Activated CD8-positive, alpha-beta memory T cell treated with anti-CD3 and anti-CD28 coated beads, Interleukin-2, amount 10 ng/mL, durations not matched to agents 7 days and 5 days (primary cell): ENCODE measurements around the gene B3GNT4. TPM values are rescaled to one million over a fixed set of nuclear protein-coding genes. Genes with fewer than 3 reads are reported as not detected.
"Not testable (repeated sequence)": the region's sequence is repeated elsewhere in the genome, so short reads cannot be mapped to it uniquely, and the experiment has no call there.

Experiments
- ATAC-seq: fragments of 150-1000 bp; cut with Tn5 transposase; one replicate; pipeline ENCODE4 v1.10.0; 2021; ENCODE audit warnings: moderate library complexity
- CTCF ChIA-PET: fragments of 350-600 bp; sonication (Branson Sonifier 250); formaldehyde crosslinking; loops from one replicate; lab custom pipeline; 2021; ENCODE audit warnings: antibody characterized with exemption; lab: Charles Lee
- DNase-seq: peaks from one replicate; pipeline ENCODE4 v3.0.0-alpha.2; 2020
- H3K27ac Mint-ChIP-seq: one replicate; pipeline ENCODE4 v1.8.0; 2021; ENCODE audit warnings: mild to moderate bottlenecking, mixed read lengths
- H3K27me3 Mint-ChIP-seq: one replicate; pipeline ENCODE4 v1.8.0; 2021; ENCODE audit warnings: mixed read lengths
- H3K36me3 Mint-ChIP-seq: one replicate; pipeline ENCODE4 v1.8.0; 2021; ENCODE audit warnings: mild to moderate bottlenecking, mixed read lengths
- H3K4me1 Mint-ChIP-seq: one replicate; pipeline ENCODE4 v1.8.0; 2021; ENCODE audit warnings: mixed read lengths
- H3K4me3 Mint-ChIP-seq: one replicate; pipeline ENCODE4 v1.8.0; 2021; ENCODE audit warnings: mild to moderate bottlenecking, moderate library complexity, mixed read lengths
- H3K9me3 Mint-ChIP-seq: one replicate; pipeline ENCODE4 v1.8.0; 2022; ENCODE audit warnings: low read depth, mixed read lengths
- total RNA-seq, 2 experiments: library from RNA; stranded (reverse); gene quantifications; one replicate each; pipeline ENCODE4 v1.2.3, GENCODE V29; 2021

Gene B3GNT4
- total RNA-seq, 2 experiments from 2014 or later: 0.19 to 0.76 TPM

- no peak for ATAC-seq
- no peak overlapping the region for H3K4me3 Mint-ChIP-seq
- H3K36me3 Mint-ChIP-seq: peaks cover 28% of the 10 kb centered on the region
- H3K27ac Mint-ChIP-seq: no peak overlapping the region
- H3K4me1 Mint-ChIP-seq: no peaks in the 10 kb centered on the region
- no peak for DNase-seq
- CTCF ChIA-PET: interaction anchor here (1.5 kb wide), 1 partner anchor 9 kb away, joined by 4 read pairs; no protein-coding TSS in a partner anchor
- no peaks in the 10 kb centered on the region for H3K9me3 Mint-ChIP-seq
- H3K27me3 Mint-ChIP-seq: no peaks in the 10 kb centered on the region
Measured at GRCh38 chr12:122235741-122236140, 32.2 kb downstream of the B3GNT4 start.

- Mint-ChIP-seq H3K36me3 (peaks cover 30% of the 10 kb centered on the region), H3K27me3 (no peaks in the 10 kb centered on the region), H3K4me1 (peaks cover 14% of the 10 kb centered on the region), H3K4me3 (no peak overlapping the region), H3K9me3 (no peaks in the 10 kb centered on the region), H3K27ac (no peak overlapping the region)
- DNase-seq (no peak), ATAC-seq (no peak)
- CTCF ChIA-PET: interaction anchor here (0.6 to 1.4 kb wide), 4 partner anchors 12 to 332 kb away, joined by 3 to 5 read pairs (median 4); no protein-coding TSS in a partner anchor
Measured at GRCh38 chr12:122238861-122239260, 35.4 kb downstream of the B3GNT4 start.

- Mint-ChIP-seq H3K9me3 (no peaks in the 10 kb centered on the region), H3K4me3 (peak overlapping the region; percentile 84), H3K36me3 (peaks cover 20% of the 10 kb centered on the region), H3K27ac (peak overlapping the region; percentile 97), H3K4me1 (peaks cover 37% of the 10 kb centered on the region), H3K27me3 (no peaks in the 10 kb centered on the region)
- DNase-seq: peak; percentile 61
- ATAC-seq: peak; percentile 26
- CTCF ChIA-PET: interaction anchor here (0.6 to 3.9 kb wide), 12 partner anchors 13 to 550 kb away, joined by 3 to 33 read pairs (median 6); partner anchors contain the start of gene DIABLO
Measured at GRCh38 chr12:122243965-122244364, 40.5 kb downstream of the B3GNT4 start.

GRCh38 chr12:122244565-122245371 is 41.3 kb downstream of the B3GNT4 start:
- H3K36me3 Mint-ChIP-seq: peaks cover 22% of the 10 kb centered on the region
- peaks cover 37% of the 10 kb centered on the region for H3K4me1 Mint-ChIP-seq
- peak; percentile 83 for ATAC-seq
- peak overlapping the region; percentile 97 for H3K27ac Mint-ChIP-seq
- no peaks in the 10 kb centered on the region for H3K9me3 Mint-ChIP-seq
- DNase-seq: peak; percentile 63
- H3K4me3 Mint-ChIP-seq: peak overlapping the region; percentile 84
- H3K27me3 Mint-ChIP-seq: no peaks in the 10 kb centered on the region
- CTCF ChIA-PET: interaction anchor here (0.7 to 3.9 kb wide), 18 partner anchors 11 to 1404 kb away, joined by 3 to 33 read pairs (median 3); partner anchors contain the start of gene DIABLO

GRCh38 chr12:122245553-122245952 is 42.0 kb downstream of the B3GNT4 start:
- Mint-ChIP-seq H3K27me3 (no peaks in the 10 kb centered on the region), H3K4me3 (peak overlapping the region; percentile 84), H3K4me1 (peaks cover 37% of the 10 kb centered on the region), H3K27ac (peak overlapping the region; percentile 97), H3K9me3 (no peaks in the 10 kb centered on the region), H3K36me3 (peaks cover 15% of the 10 kb centered on the region)
- DNase-seq: no peak
- CTCF ChIA-PET: interaction anchor here (0.7 to 3.9 kb wide), 12 partner anchors 13 to 1404 kb away, joined by 3 to 33 read pairs (median 3); partner anchors contain the start of gene DIABLO
- ATAC-seq: no peak

- Mint-ChIP-seq H3K9me3 (no peaks in the 10 kb centered on the region), H3K36me3 (peaks cover 14% of the 10 kb centered on the region), H3K4me3 (no peak overlapping the region), H3K4me1 (peaks cover 11% of the 10 kb centered on the region), H3K27ac (no peak overlapping the region), H3K27me3 (no peaks in the 10 kb centered on the region)
- CTCF ChIA-PET: no interaction called here
- no peak for DNase-seq
- no peak for ATAC-seq
Measured at GRCh38 chr12:122250047-122250446, 46.5 kb downstream of the B3GNT4 start.

- CTCF ChIA-PET: no interaction called here
- no peak for DNase-seq
Measured at GRCh38 chr12:122250536-122250935, 47.0 kb downstream of the B3GNT4 start.

GRCh38 chr12:122258462-122258861 is 55.0 kb downstream of the B3GNT4 start:
- DNase-seq, CTCF ChIA-PET, H3K27ac Mint-ChIP-seq: not testable (repeated sequence)

More at GRCh38 chr12:122250536-122250935, 47.0 kb downstream of the B3GNT4 start:
- Mint-ChIP-seq H3K9me3 (no peaks in the 10 kb centered on the region), H3K4me3 (no peak overlapping the region), H3K27ac (no peak overlapping the region), H3K4me1 (peaks cover 9% of the 10 kb centered on the region), H3K36me3 (peaks cover 14% of the 10 kb centered on the region), H3K27me3 (no peaks in the 10 kb centered on the region)
- ATAC-seq: no peak

More at GRCh38 chr12:122258462-122258861, 55.0 kb downstream of the B3GNT4 start:
- H3K4me3 Mint-ChIP-seq, H3K4me1 Mint-ChIP-seq, H3K9me3 Mint-ChIP-seq, ATAC-seq, H3K27me3 Mint-ChIP-seq: not testable (repeated sequence)
- peaks cover 36% of the 10 kb centered on the region for H3K36me3 Mint-ChIP-seq

Other genes with a start within 250 kb of the B3GNT4 start
- gene BCL7A, start 181.8 kb upstream of the B3GNT4 start, total RNA-seq: 1 to 10 TPM; 2.8 to 2.9 TPM
- gene MLXIP, start 125.0 kb upstream of the B3GNT4 start, total RNA-seq: 10 to 100 TPM; 36.1 to 36.4 TPM
- not detected for gene IL31, start 29.5 kb upstream of the B3GNT4 start, total RNA-seq
- under 1 TPM in 1 of 2 experiments, not detected in 1; 0.67 TPM for gene LRRC43, start 20.6 kb upstream of the B3GNT4 start, total RNA-seq
- gene DIABLO, start 22.3 kb downstream of the B3GNT4 start, total RNA-seq: 10 to 100 TPM; 40.3 to 46.1 TPM
- gene VPS33A, start 62.8 kb downstream of the B3GNT4 start, total RNA-seq: 10 to 100 TPM; 26.2 to 37.3 TPM
- gene CLIP1, start 219.0 kb downstream of the B3GNT4 start, total RNA-seq: 10 to 100 TPM; 56.2 to 75.7 TPM